ENCODE measurements around the gene IL2RA. TPM values are rescaled to one million over a fixed set of nuclear protein-coding genes. Genes with fewer than 3 reads are reported as not detected.
A peak's percentile ranks its signal among the peaks of the same experiment; 100 is the strongest.

The IL2RA gene
- total and polyA plus RNA-seq, 9 of the 15 experiments (the other 6 are each of a cell fraction or from before 2014, with no cell fraction given): 0.95 TPM; not detected in 8

DNA sequence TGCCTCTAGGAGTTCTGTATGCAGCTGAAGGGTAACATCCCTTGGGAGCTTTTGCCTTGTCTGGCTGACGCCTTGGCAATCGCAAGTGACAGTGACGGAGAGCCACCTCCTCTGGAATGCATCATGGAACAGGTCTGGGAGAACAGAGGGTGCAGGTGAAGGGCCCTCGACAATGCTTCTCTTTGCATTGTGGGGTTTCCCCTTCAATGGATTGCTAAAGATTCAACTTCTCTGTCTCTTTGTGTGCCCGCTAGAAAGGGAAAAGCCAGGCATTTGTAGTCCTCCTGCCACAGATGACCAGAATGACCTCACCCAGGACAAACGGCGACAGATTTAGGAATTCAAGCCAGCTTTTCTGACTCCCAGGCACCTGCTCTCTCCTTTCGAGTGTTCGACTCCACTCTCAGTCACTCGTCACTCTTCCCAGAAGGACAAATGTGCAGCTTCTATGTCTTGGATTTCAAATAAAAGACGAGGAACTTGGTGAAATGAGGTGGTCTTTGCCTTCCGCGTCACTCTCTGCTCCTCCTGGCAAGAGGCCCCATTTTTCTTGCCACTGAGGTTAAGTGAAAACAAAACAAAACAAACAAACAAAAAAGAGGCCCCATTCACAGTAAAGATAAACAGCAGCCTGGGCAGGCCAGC lies 26.1 kb downstream of the IL2RA start:
- H3K36me3 ChIP-seq (ENCODE audit: control insufficient read depth, insufficient read depth, low read length): no peaks in the 10 kb centered on the region
- H3K79me2 ChIP-seq (ENCODE audit: control insufficient read depth, insufficient read depth, low read length): no peaks in the 10 kb centered on the region
- peaks cover 5 to 6% of the 10 kb centered on the region in 2 experiments; a peak in 3 of 5 replicates for H3K4me1 ChIP-seq (replicated peaks in 1 of 2; ENCODE audit: control insufficient read depth in 2 of 2, insufficient read depth in 2 of 2, low read length in 2 of 2)
- H3K9me1 ChIP-seq (ENCODE audit: control insufficient read depth, insufficient read depth, low read length): no peaks in the 10 kb centered on the region
- ChIA-PET CTCF (ENCODE audit: low intra/inter-chr PET ratio) (no interaction called here), POLR2A (interaction anchor here (0.5 kb wide), 2 partner anchors 57 to 746 kb away, joined by 3 read pairs; no protein-coding TSS in a partner anchor)
- in situ Hi-C loops (cut with MboI): no loop called here
- DNase-seq (ENCODE audit: extremely low read depth in 1 of 4, low spot score in 3 of 4): no peak
- H3K4me3 ChIP-seq: no peak overlapping the region
- H3K27ac ChIP-seq (ENCODE audit: extremely low read depth, low read depth, low read length): no peak overlapping the region
- H3K9ac ChIP-seq (ENCODE audit: insufficient read depth in 1 of 2, low read depth in 2 of 2, low read length in 2 of 2): no peak overlapping the region
- FAIRE-seq: no peak
- intact Hi-C loops (cut with micrococcal nuclease): no loop called here
- no TSS peak for BruUV-seq (replicated peaks)
- peaks cover 3 to 12% of the 10 kb centered on the region in 2 experiments; a peak in 4 of 5 replicates for H3K27me3 ChIP-seq (ENCODE audit: control insufficient read depth in 2 of 2, insufficient read depth in 2 of 2, low read length in 2 of 2)
- H2AFZ ChIP-seq (ENCODE audit: low read depth, low read length): no peak overlapping the region
- no peak overlapping the region for H3K4me2 ChIP-seq (ENCODE audit: insufficient read depth, low read length)
- no peaks in the 10 kb centered on the region for H3K9me3 ChIP-seq (replicated peaks; ENCODE audit: control insufficient read depth, insufficient read depth, low read depth, low read length)
- TF ChIP-seq, protein P1, sequence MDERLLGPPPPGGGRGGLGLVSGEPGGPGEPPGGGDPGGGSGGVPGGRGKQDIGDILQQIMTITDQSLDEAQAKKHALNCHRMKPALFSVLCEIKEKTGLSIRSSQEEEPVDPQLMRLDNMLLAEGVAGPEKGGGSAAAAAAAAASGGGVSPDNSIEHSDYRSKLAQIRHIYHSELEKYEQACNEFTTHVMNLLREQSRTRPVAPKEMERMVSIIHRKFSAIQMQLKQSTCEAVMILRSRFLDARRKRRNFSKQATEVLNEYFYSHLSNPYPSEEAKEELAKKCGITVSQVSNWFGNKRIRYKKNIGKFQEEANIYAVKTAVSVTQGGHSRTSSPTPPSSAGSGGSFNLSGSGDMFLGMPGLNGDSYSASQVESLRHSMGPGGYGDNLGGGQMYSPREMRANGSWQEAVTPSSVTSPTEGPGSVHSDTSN (CRISPR knock-in tag; IDR thresholded peaks at IDR 0.05; ENCODE audit: low read depth): no peak
- TF ChIP-seq, protein P1 (tag; conservative IDR thresholded peaks at IDR 0.05; ENCODE audit: low read depth): 0 out of 2 replicates have a peak, but pooled peaks have one; percentile 16
- no peak for TF ChIP-seq TCF7L2 (IDR thresholded peaks at IDR 0.05; ENCODE audit: low read depth, low read length)
- 35% methylated on average over 12 of the region's 13 CpGs for WGBS (ENCODE audit: insufficient coverage, low coverage, missing lambda C conversion rate)
- H4K20me1 ChIP-seq (replicated peaks; ENCODE audit: control insufficient read depth, insufficient read depth, low read length): no peaks in the 10 kb centered on the region
- ATAC-seq: no peak
